Adipocyte (in vitro differentiated cells): ENCODE measurements around the gene PEX26.
"Not testable (repeated sequence)": the region's sequence is repeated elsewhere in the genome, so short reads cannot be mapped to it uniquely, and the experiment has no call there.

Experiments
- DNase-seq: peaks from one replicate; pipeline ENCODE4 v3.0.0-alpha.2; 2015; ENCODE audit warnings: low read depth
- H3K27me3 ChIP-seq: replicated peaks from 2 replicates; pipeline ENCODE4 v1.7.0; 2013; ENCODE audit warnings: mild to moderate bottlenecking, low read length, moderate library complexity; ENCODE audit not compliant: control insufficient read depth, insufficient read depth
- H3K36me3 ChIP-seq: 2 replicates; pipeline ENCODE4 v1.7.0; 2013; ENCODE audit warnings: low read length, mild to moderate bottlenecking, moderate library complexity; ENCODE audit not compliant: control insufficient read depth, insufficient read depth, severe bottlenecking
- H3K4me1 ChIP-seq: 2 replicates; pipeline ENCODE4 v1.7.0; 2013; ENCODE audit warnings: mild to moderate bottlenecking, low read length, moderate library complexity; ENCODE audit not compliant: control insufficient read depth, insufficient read depth
- H3K4me3 ChIP-seq: 2 replicates; pipeline ENCODE4 v1.7.0; 2013; ENCODE audit warnings: mild to moderate bottlenecking, low read length, moderate library complexity
- H3K9ac ChIP-seq: 2 replicates; pipeline ENCODE4 v1.7.0; 2013; ENCODE audit warnings: mild to moderate bottlenecking, low read length, moderate library complexity
- H3K9me3 ChIP-seq: 2 replicates; pipeline ENCODE4 v1.7.0; 2013; ENCODE audit warnings: mild to moderate bottlenecking, low read length, moderate library complexity; ENCODE audit not compliant: control insufficient read depth

Gene PEX26

DNA sequence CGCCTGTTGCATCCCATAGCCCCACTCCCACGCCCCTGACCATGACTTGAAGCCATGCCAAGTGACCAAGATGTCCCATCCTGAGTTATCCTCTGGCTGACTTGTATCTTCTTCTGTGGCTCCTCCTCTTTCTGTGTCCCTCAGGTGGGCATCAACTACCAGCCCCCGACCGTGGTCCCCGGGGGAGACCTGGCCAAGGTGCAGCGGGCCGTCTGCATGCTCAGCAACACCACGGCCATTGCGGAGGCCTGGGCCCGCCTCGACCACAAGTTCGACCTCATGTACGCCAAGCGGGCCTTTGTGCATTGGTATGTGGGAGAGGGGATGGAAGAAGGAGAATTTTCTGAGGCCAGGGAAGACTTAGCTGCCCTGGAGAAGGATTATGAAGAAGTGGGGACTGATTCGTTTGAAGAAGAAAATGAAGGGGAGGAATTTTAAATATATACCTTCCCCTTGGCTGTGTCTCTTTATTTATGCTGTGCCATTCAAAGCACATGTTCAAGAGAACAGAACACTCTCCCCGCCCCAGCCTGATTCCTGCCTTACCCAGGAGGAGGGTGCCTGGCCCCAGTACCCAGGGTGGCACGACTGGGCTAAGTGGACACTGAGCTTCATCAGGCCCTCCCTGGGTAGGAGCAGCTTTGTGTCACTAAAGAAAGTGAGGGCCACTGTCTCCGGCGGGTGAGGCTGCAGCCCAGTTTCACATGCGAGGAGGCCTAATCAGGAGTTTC lies 53.1 kb downstream of the PEX26 start:
- H3K27me3 ChIP-seq = no peaks in the 10 kb centered on the region
- H3K9me3 ChIP-seq = no peaks in the 10 kb centered on the region
- DNase-seq = no peak

DNA sequence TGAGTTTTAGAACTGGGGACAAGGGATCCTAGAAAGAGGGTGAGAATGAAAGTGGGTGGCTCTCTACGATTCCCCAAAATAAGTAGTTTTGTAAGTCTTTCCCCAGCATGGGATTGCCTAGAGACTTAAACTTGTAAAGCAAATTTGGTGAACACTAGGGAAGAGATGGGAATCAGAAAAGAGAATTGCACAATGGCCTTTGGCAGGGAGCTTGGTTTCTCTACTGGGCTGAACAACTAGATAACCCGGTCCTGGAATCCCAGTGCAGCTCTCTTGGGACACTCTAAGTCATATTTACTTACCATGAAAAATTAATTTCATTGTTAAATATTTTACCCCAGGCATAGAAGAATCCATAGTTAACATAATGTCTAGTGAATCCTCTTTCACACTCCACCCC lies 55.7 kb downstream of the PEX26 start:
- no peaks in the 10 kb centered on the region for H3K27me3 ChIP-seq
- H3K4me1 ChIP-seq = peaks cover 24% of the 10 kb centered on the region
- peak overlapping the region; percentile 42 for H3K9ac ChIP-seq
- no peaks in the 10 kb centered on the region for H3K9me3 ChIP-seq
- H3K36me3 ChIP-seq = no peaks in the 10 kb centered on the region
- peak; percentile 60 for DNase-seq
- H3K4me3 ChIP-seq = peak overlapping the region; percentile 56

More for the DNA sequence above, 53.1 kb downstream of the PEX26 start:
- H3K9ac ChIP-seq = no peak overlapping the region
- H3K4me1 ChIP-seq = peaks cover 24% of the 10 kb centered on the region
- no peak overlapping the region for H3K4me3 ChIP-seq
- no peaks in the 10 kb centered on the region for H3K36me3 ChIP-seq

- Histone ChIP-seq H3K4me1 (peaks cover 15% of the 10 kb centered on the region), H3K4me3 (no peak overlapping the region), H3K27me3 (no peaks in the 10 kb centered on the region), H3K9ac (no peak overlapping the region), H3K9me3 (no peaks in the 10 kb centered on the region), H3K36me3 (peaks cover 4% of the 10 kb centered on the region)
- DNase-seq = no peak
Observed at GRCh38 chr22:18136563-18137320, 59.0 kb downstream of the PEX26 start.

- H3K27me3 ChIP-seq = not testable (repeated sequence)
Observed at GRCh38 chr22:18141004-18141403, 63.2 kb downstream of the PEX26 start.

DNA sequence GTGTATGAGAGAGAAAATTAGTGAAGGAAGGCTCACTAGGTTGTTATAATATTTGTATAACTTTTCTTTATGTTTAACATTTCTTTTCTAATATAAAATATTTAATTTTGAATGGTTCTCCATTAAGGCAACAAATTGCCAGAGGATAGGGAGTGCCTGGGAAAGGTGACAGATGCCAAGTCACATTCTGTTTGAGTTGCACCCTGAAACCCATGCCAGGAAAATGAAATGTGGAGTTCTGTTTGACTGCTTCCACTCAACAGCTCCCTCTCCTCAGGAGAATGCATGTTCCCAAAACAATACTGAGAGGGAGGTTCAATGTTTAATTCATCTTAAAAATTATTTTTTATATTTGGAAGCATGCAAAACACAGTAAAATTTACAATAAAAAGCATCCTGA lies 66.3 kb downstream of the PEX26 start:
- Histone ChIP-seq H3K36me3 (peaks cover 4% of the 10 kb centered on the region), H3K27me3 (no peaks in the 10 kb centered on the region), H3K9me3 (no peaks in the 10 kb centered on the region), H3K9ac (peak overlapping the region; percentile 33), H3K4me3 (no peak overlapping the region), H3K4me1 (peaks cover 47% of the 10 kb centered on the region)
- no peak for DNase-seq

More at GRCh38 chr22:18141004-18141403, 63.2 kb downstream of the PEX26 start:
- H3K4me1 ChIP-seq = peaks cover 20% of the 10 kb centered on the region
- not testable (repeated sequence) for H3K9me3 ChIP-seq, DNase-seq, H3K36me3 ChIP-seq, H3K9ac ChIP-seq, H3K4me3 ChIP-seq

GRCh38 chr22:18145676-18146388 lies 68.0 kb downstream of the PEX26 start:
- Histone ChIP-seq H3K27me3 (no peaks in the 10 kb centered on the region), H3K9me3 (no peaks in the 10 kb centered on the region), H3K4me3 (no peak overlapping the region), H3K4me1 (peaks cover 52% of the 10 kb centered on the region), H3K36me3 (peaks cover 4% of the 10 kb centered on the region), H3K9ac (peak overlapping the region; percentile 38)
- DNase-seq = no peak

- Histone ChIP-seq H3K4me1 (peaks cover 52% of the 10 kb centered on the region), H3K9ac (no peak overlapping the region), H3K4me3 (no peak overlapping the region), H3K27me3 (no peaks in the 10 kb centered on the region), H3K9me3 (no peaks in the 10 kb centered on the region), H3K36me3 (peaks cover 1% of the 10 kb centered on the region)
- no peak for DNase-seq
Observed at GRCh38 chr22:18146389-18146753, 68.6 kb downstream of the PEX26 start.

- Histone ChIP-seq H3K9ac (peak overlapping the region; percentile 95), H3K4me3 (peak overlapping the region; percentile 5), H3K36me3 (no peaks in the 10 kb centered on the region), H3K4me1 (peaks cover 52% of the 10 kb centered on the region), H3K9me3 (no peaks in the 10 kb centered on the region), H3K27me3 (no peaks in the 10 kb centered on the region)
- no peak for DNase-seq
Observed at GRCh38 chr22:18147791-18148190, 70.0 kb downstream of the PEX26 start.

- no peak for DNase-seq
- no peaks in the 10 kb centered on the region for H3K9me3 ChIP-seq
- no peaks in the 10 kb centered on the region for H3K27me3 ChIP-seq
- peak overlapping the region; percentile 92 for H3K4me3 ChIP-seq
- no peaks in the 10 kb centered on the region for H3K36me3 ChIP-seq
- H3K9ac ChIP-seq = peak overlapping the region; percentile 95
- peaks cover 52% of the 10 kb centered on the region for H3K4me1 ChIP-seq
Observed at GRCh38 chr22:18148293-18148965, 70.6 kb downstream of the PEX26 start.

DNA sequence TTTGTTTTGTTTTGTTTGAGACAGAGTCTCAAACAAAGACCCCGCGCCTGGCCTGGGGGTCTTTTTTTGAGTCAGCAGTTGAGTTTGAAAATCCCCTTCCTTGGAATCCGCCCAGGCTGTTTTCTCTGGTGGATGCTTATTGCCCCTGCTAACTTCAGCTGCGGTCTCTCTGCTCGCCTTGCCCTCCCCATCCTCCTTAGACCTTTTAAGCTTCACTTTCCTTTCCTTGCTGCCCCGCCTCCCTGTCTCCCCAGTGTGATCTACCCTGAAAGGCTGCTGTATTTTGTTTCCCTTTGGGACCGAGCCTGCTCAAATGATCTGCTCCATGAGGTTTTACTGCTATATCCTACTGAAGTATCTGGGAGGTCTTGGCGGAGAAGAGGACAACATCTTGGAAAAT lies 74.7 kb downstream of the PEX26 start:
- H3K36me3 ChIP-seq = no peaks in the 10 kb centered on the region

More for the DNA sequence above, 74.7 kb downstream of the PEX26 start:
- no peak for DNase-seq
- Histone ChIP-seq H3K9me3 (no peaks in the 10 kb centered on the region), H3K27me3 (no peaks in the 10 kb centered on the region), H3K4me3 (no peak overlapping the region), H3K9ac (no peak overlapping the region), H3K4me1 (peaks cover 31% of the 10 kb centered on the region)
